Measurements from ENCODE around the gene TICAM2. TPM values are rescaled to one million over a fixed set of nuclear protein-coding genes. Genes with fewer than 3 reads are reported as not detected.

TICAM2 gene
- total and polyA plus RNA-seq, 10 of the 15 experiments (the other 5 are each of a cell fraction or from before 2014, with no cell fraction given): 0.14 to 7.0 (median 2.9) TPM

GRCh38 chr5:115532517-115532916 is 69.8 kb downstream of the TICAM2 start:
- intact Hi-C loops (cut with micrococcal nuclease; ENCODE audit: unreplicated experiment) (no loop called here), in situ Hi-C loops (cut with MboI) (no loop called here)
- H3K36me3 ChIP-seq (ENCODE audit: control insufficient read depth in 2 of 2, insufficient read depth in 2 of 2, low read length in 1 of 2): peaks cover 0 to 9% of the 10 kb centered on the region in 2 experiments; a peak in 1 of 4 replicates
- no peak for TF ChIP-seq NFYA (IDR thresholded peaks at IDR 0.05; ENCODE audit: borderline replicate concordance, low read depth, low read length)
- TF ChIP-seq PRDM15 (CRISPR knock-in tag; IDR thresholded peaks at IDR 0.05): no peak
- TF ChIP-seq SUPT20H (IDR thresholded peaks at IDR 0.05; ENCODE audit: borderline replicate concordance, control insufficient read depth, low read depth, low read length): no peak
- no peak for TF ChIP-seq CTCF (IDR thresholded peaks at IDR 0.05 in 2 of 3, conservative IDR thresholded peaks at IDR 0.05 in 1 of 3; ENCODE audit: control insufficient read depth in 2 of 3, extremely low read depth in 1 of 3, insufficient read depth in 1 of 3, low read depth in 3 of 3, low read length in 3 of 3)
- no peak for TF ChIP-seq ZBTB4 (CRISPR knock-in tag; IDR thresholded peaks at IDR 0.05)
- TF ChIP-seq ZNF622 (IDR thresholded peaks at IDR 0.05): no peak
- TF ChIP-seq BMI1 (IDR thresholded peaks at IDR 0.05; ENCODE audit: borderline replicate concordance): no peak
- FAIRE-seq: no peak
- H3K27ac ChIP-seq (ENCODE audit: control insufficient read depth, insufficient read depth): no peak overlapping the region
- BruUV-seq (replicated peaks): no TSS peak
- H3K27me3 ChIP-seq (replicated peaks in 1 of 2; ENCODE audit: control insufficient read depth in 2 of 2, insufficient read depth in 2 of 2, low read length in 1 of 2): no peaks in the 10 kb centered on the region
- H4K20me1 ChIP-seq (ENCODE audit: control insufficient read depth, insufficient read depth): no peaks in the 10 kb centered on the region; the same call in 1 of the 2 replicates
- no peak for DNase-seq (ENCODE audit: low read depth, low spot score)
- no peak overlapping the region for H2AFZ ChIP-seq (ENCODE audit: control insufficient read depth, low read depth, low read length)
- POLR2A ChIA-PET: interaction anchor here (0.6 kb wide), 1 partner anchor 92 kb away, joined by 3 read pairs; no protein-coding TSS in a partner anchor
- SMC1A ChIA-PET (ENCODE audit: uncharacterized antibody, unreplicated experiment): interaction anchor here (0.7 to 2.6 kb wide), 4 partner anchors 9 to 223 kb away, joined by 3 to 17 read pairs (median 6); no protein-coding TSS in a partner anchor
- ATAC-seq: peak; percentile 19
- 0 out of 2 replicates have a peak overlapping the region, but pooled peaks have one; percentile 5 for H3K4me2 ChIP-seq (ENCODE audit: control insufficient read depth, insufficient read depth)
- RAD21 ChIA-PET (ENCODE audit: unreplicated experiment): interaction anchor here (2.4 to 3.2 kb wide), 2 partner anchors 8 to 11 kb away, joined by 5 to 18 read pairs; no protein-coding TSS in a partner anchor
- no peak overlapping the region for H3K9ac ChIP-seq (ENCODE audit: control insufficient read depth, insufficient read depth, low read length)
- no peak overlapping the region for H3K4me3 ChIP-seq
- peaks cover 7% of the 10 kb centered on the region for H3K9me3 ChIP-seq (replicated peaks; ENCODE audit: control insufficient read depth, insufficient read depth, low read length)
- H3K79me2 ChIP-seq (ENCODE audit: control insufficient read depth, insufficient read depth, low read length): peaks cover 96% of the 10 kb centered on the region
- CTCF ChIA-PET: interaction anchor here (1.0 to 1.6 kb wide), 4 partner anchors 9 to 223 kb away, joined by 4 to 5 read pairs (median 4); no protein-coding TSS in a partner anchor
- H3K4me1 ChIP-seq (ENCODE audit: control insufficient read depth, insufficient read depth, low read length): no peaks in the 10 kb centered on the region
- 44% methylated on average over 2 of the region's 2 CpGs for WGBS (ENCODE audit: insufficient coverage, insufficient replicate concordance, low lambda C conversion rate, missing lambda C conversion rate)

All from GM12878 (cell line).